Brain microvascular endothelial cell (primary cell): ENCODE measurements around the gene TAF9B.
"Not testable (repeated sequence)": the region's sequence is repeated elsewhere in the genome, so short reads cannot be mapped to it uniquely, and the experiment has no call there.

Source experiments
- DNase-seq: peaks from one replicate; pipeline ENCODE4 v3.0.0-alpha.2; 2020
- H3K27ac ChIP-seq: fragments of 250-450 bp; sonication (Bioruptor Pico); 2 replicates; pipeline ENCODE4 v1.5.1; 2020; ENCODE audit warnings: mild to moderate bottlenecking, moderate library complexity
- H3K27me3 ChIP-seq: fragments of 250-450 bp; sonication (Bioruptor Pico); replicated peaks from 2 replicates; pipeline ENCODE4 v1.5.1; 2020; ENCODE audit warnings: mild to moderate bottlenecking
- H3K36me3 ChIP-seq: fragments of 250-450 bp; sonication (Bioruptor Pico); replicated peaks from 2 replicates; pipeline ENCODE4 v1.5.1; 2020; ENCODE audit warnings: mild to moderate bottlenecking
- H3K4me3 ChIP-seq: 2 replicates; pipeline ENCODE4 v1.5.1; 2011; ENCODE audit warnings: low read depth, mild to moderate bottlenecking, control low read depth, low read length, moderate library complexity
- CTCF ChIP-seq: IDR thresholded peaks from 2 replicates; pipeline ENCODE4 v1.5.1; 2011; ENCODE audit warnings: low read depth, mild to moderate bottlenecking, moderate library complexity, low read length, control low read depth, inconsistent platforms; ENCODE audit errors: missing control alignments
- in situ Hi-C: cut with HindIII; loops from 2 replicates; pipeline ENCODE4 v1.10.0; 2017; ENCODE audit warnings: low sequenced_read_pairs, low pct_ligation_motif_present

TAF9B gene

GRCh38 chrX:78092296-78092695, 47.2 kb downstream of the TAF9B start:
- Histone ChIP-seq H3K27ac (no peak overlapping the region), H3K27me3 (no peaks in the 10 kb centered on the region), H3K36me3 (no peaks in the 10 kb centered on the region), H3K4me3 (no peak overlapping the region)
- in situ Hi-C loops: no loop called here
- peak; percentile 71 for TF ChIP-seq CTCF
- peak; percentile 29 for DNase-seq

- H3K27ac ChIP-seq, in situ Hi-C loops, DNase-seq, H3K27me3 ChIP-seq, H3K36me3 ChIP-seq, H3K4me3 ChIP-seq: not testable (repeated sequence)
Observed at GRCh38 chrX:78081413-78081812, 58.0 kb downstream of the TAF9B start.
